GM23338 (cell line): ENCODE data around the gene PGP. TPM values are rescaled to one million over a fixed set of nuclear protein-coding genes. Genes with fewer than 3 reads are reported as not detected.

Experiments
- ATAC-seq: fragments of 200-7000 bp; cut with Tn5 transposase; 3 replicates; pipeline ENCODE4 v1.9.1; 2020
- DNase-seq: peaks from one replicate; pipeline ENCODE4 v3.0.0-alpha.2; 2015; ENCODE audit warnings: low spot score
- H2AFZ ChIP-seq: fragments of 200-600 bp; sonication (generic); 2 replicates; pipeline ENCODE4 v1.8.0; 2016; ENCODE audit warnings: antibody characterized with exemption, mild to moderate bottlenecking, moderate library complexity
- H3F3A ChIP-seq: fragments of 200-600 bp; sonication (generic); replicated peaks from 2 replicates; pipeline ENCODE4 v1.8.0; 2017; ENCODE audit warnings: antibody characterized with exemption, mixed run types, low read depth
- H3K27ac ChIP-seq: fragments of 200-600 bp; sonication (generic); 2 replicates; pipeline ENCODE4 v1.6.1; 2016; ENCODE audit warnings: low read depth
- H3K27me3 ChIP-seq: fragments of 200-600 bp; sonication (generic); 2 replicates; pipeline ENCODE4 v1.8.0; 2016; ENCODE audit warnings: mild to moderate bottlenecking, mixed run types, moderate library complexity; ENCODE audit not compliant: insufficient read depth
- H3K36me3 ChIP-seq: fragments of 200-600 bp; sonication (generic); 2 replicates; pipeline ENCODE4 v1.8.0; 2016; ENCODE audit warnings: mild to moderate bottlenecking; ENCODE audit not compliant: insufficient read depth
- H3K4me1 ChIP-seq: fragments of 200-600 bp; sonication (generic); 2 replicates; pipeline ENCODE4 v1.8.0; 2016; ENCODE audit warnings: mild to moderate bottlenecking, moderate library complexity; ENCODE audit not compliant: insufficient read depth
- H3K4me2 ChIP-seq: fragments of 200-600 bp; sonication (generic); 2 replicates; pipeline ENCODE4 v1.7.1; 2017; ENCODE audit warnings: mixed run types
- H3K4me3 ChIP-seq: fragments of 200-600 bp; sonication (generic); 2 replicates; pipeline ENCODE4 v1.6.1; 2016; ENCODE audit warnings: mixed run types
- H3K79me2 ChIP-seq: fragments of 200-600 bp; sonication (generic); replicated peaks from 2 replicates; pipeline ENCODE4 v1.8.0; 2017; ENCODE audit warnings: mild to moderate bottlenecking; ENCODE audit not compliant: insufficient read depth
- H3K9me2 ChIP-seq: fragments of 200-600 bp; sonication (generic); 2 replicates; pipeline ENCODE4 v1.8.0; 2017; ENCODE audit not compliant: insufficient read depth
- H4K20me1 ChIP-seq: fragments of 200-600 bp; sonication (generic); replicated peaks from 2 replicates; pipeline ENCODE4 v1.8.0; 2017; ENCODE audit warnings: mild to moderate bottlenecking; ENCODE audit not compliant: insufficient read depth
- H3K27ac Mint-ChIP-seq: 2 replicates; pipeline ENCODE4 v1.8.0; 2020; ENCODE audit warnings: inconsistent platforms, mild to moderate bottlenecking, moderate library complexity, mixed read lengths
- H3K27me3 Mint-ChIP-seq: 3 replicates; pipeline ENCODE4 v1.8.0; 2022; ENCODE audit warnings: low read depth, mild to moderate bottlenecking, moderate library complexity, mixed read lengths, inconsistent platforms; ENCODE audit not compliant: insufficient read depth, poor library complexity
- H3K36me3 Mint-ChIP-seq: 3 replicates; pipeline ENCODE4 v1.8.0; 2021; ENCODE audit warnings: low read depth, mild to moderate bottlenecking, inconsistent platforms, moderate library complexity, mixed read lengths
- H3K4me1 Mint-ChIP-seq: 3 replicates; pipeline ENCODE4 v1.8.0; 2020; ENCODE audit warnings: mild to moderate bottlenecking, inconsistent platforms, mixed read lengths
- H3K4me3 Mint-ChIP-seq: 3 replicates; pipeline ENCODE4 v1.8.0; 2021; ENCODE audit warnings: moderate library complexity, mild to moderate bottlenecking, inconsistent platforms, mixed read lengths
- H3K9me3 Mint-ChIP-seq: 3 replicates; pipeline ENCODE4 v1.8.0; 2020; ENCODE audit warnings: moderate library complexity, mild to moderate bottlenecking, inconsistent platforms, mixed read lengths
- CTCF ChIP-seq, 2 experiments: fragments of 200-600 bp in 1 of 2; sonication (generic) in 1 of 2; conservative IDR thresholded peaks; 2 replicates each; pipeline versions ENCODE4 v1.5.1 to v1.6.1; 2016 to 2017; ENCODE audit warnings: antibody characterized with exemption in 2 of 2, low read depth in 2 of 2, mild to moderate bottlenecking in 2 of 2, moderate library complexity in 1 of 2
- EZH2phosphoT487 ChIP-seq: fragments of 200-600 bp; sonication (generic); IDR thresholded peaks from one replicate; pipeline ENCODE4 v1.8.1; 2018; ENCODE audit warnings: antibody characterized with exemption; ENCODE audit not compliant: unreplicated experiment
- JUNB ChIP-seq: IDR thresholded peaks from one replicate; pipeline ENCODE4 v1.6.1; 2016; ENCODE audit warnings: antibody characterized with exemption; ENCODE audit not compliant: unreplicated experiment
- POLR2AphosphoS5 ChIP-seq: IDR thresholded peaks from 2 replicates; pipeline ENCODE4 v1.6.1; 2016; ENCODE audit warnings: antibody characterized with exemption, low read depth
- STAT1 ChIP-seq: IDR thresholded peaks from one replicate; pipeline ENCODE4 v1.6.1; 2016; ENCODE audit warnings: antibody characterized with exemption; ENCODE audit not compliant: unreplicated experiment
- polyA plus RNA-seq: library from polyadenylated mRNA; unstranded; fragments of >200 nt; fragmentation: Nextera tagmentation; extraction: Ambion mirVana; gene quantifications from 2 replicates; pipeline ENCODE4 v1.2.1, GENCODE V29; 2016
- total RNA-seq: library from RNA; depleted of rRNA; stranded (reverse); fragments of >200 nt; shearing (Covaris generic); gene quantifications from 2 replicates; pipeline ENCODE4 v1.2.3, GENCODE V29; 2014
- TF ChIP-seq, protein P1 (sequence below): IDR thresholded peaks from 2 replicates; pipeline ENCODE4 v1.6.1; 2016; ENCODE audit warnings: antibody characterized with exemption
- TF ChIP-seq, protein P2 (sequence below): IDR thresholded peaks from one replicate; pipeline ENCODE4 v1.6.1; 2018; ENCODE audit warnings: antibody characterized with exemption; ENCODE audit not compliant: unreplicated experiment

Gene PGP
- total and polyA plus RNA-seq, 2 experiments from 2014 or later, result 44.4 to 80.3 TPM

DNA sequence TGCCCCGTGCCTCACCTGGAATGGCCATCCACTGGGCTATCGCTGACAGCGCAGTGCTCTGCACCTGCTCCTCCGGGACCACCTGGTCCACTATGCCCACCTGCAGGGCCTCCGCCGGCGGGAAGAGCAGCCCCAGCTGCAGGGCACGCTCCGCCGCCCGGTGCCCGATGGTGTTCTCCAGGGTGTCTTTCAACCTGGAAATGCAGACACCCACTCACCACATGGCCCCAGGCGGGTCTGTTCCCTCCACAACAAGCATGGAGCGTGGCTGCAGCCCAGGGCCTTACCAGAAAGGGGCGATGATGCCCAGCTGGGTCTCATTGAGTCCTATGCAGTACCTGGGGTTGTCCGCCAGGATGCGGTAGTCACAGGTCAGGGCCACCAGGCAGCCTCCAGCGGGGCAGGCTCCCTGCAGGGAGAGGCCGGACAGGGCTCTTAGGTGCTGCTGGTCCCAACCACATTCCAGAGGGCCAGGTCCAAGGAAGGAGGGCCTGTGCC, 28.4 kb upstream of the PGP start:
- no peaks in the 10 kb centered on the region for H3K4me1 Mint-ChIP-seq
- no peak overlapping the region for H3K4me2 ChIP-seq
- H4K20me1 ChIP-seq, result no peaks in the 10 kb centered on the region; the same call in none of the 2 replicates
- no peak overlapping the region for H3K27ac Mint-ChIP-seq
- H3K79me2 ChIP-seq, result peaks cover 6% of the 10 kb centered on the region; the same call in 1 of the 2 replicates
- H3K9me2 ChIP-seq, result no peaks in the 10 kb centered on the region
- DNase-seq, result peak; percentile 69
- H3K27me3 ChIP-seq, result no peaks in the 10 kb centered on the region; the same call in 1 of the 2 replicates
- peak; percentile 49 to 66; a peak in 3 of 4 replicates for TF ChIP-seq CTCF (conservative IDR thresholded peaks at IDR 0.05; ENCODE audit: low read depth in 2 of 2)
- no peak for TF ChIP-seq POLR2AphosphoS5
- no peak overlapping the region for H3K4me3 Mint-ChIP-seq
- H3K27ac ChIP-seq, result no peak overlapping the region
- no peaks in the 10 kb centered on the region for H3K4me1 ChIP-seq
- no peak overlapping the region for H3K4me3 ChIP-seq
- H3K36me3 Mint-ChIP-seq, result peaks cover 51% of the 10 kb centered on the region
- H3K36me3 ChIP-seq, result peaks cover 4% of the 10 kb centered on the region; the same call in 1 of the 2 replicates
- peaks cover 11% of the 10 kb centered on the region for H3K27me3 Mint-ChIP-seq
- ATAC-seq, result peak; percentile 25
- H3F3A ChIP-seq, result peaks cover 8% of the 10 kb centered on the region; the same call in 1 of the 2 replicates
- no peak overlapping the region for H2AFZ ChIP-seq
- H3K9me3 Mint-ChIP-seq, result no peaks in the 10 kb centered on the region

DNA sequence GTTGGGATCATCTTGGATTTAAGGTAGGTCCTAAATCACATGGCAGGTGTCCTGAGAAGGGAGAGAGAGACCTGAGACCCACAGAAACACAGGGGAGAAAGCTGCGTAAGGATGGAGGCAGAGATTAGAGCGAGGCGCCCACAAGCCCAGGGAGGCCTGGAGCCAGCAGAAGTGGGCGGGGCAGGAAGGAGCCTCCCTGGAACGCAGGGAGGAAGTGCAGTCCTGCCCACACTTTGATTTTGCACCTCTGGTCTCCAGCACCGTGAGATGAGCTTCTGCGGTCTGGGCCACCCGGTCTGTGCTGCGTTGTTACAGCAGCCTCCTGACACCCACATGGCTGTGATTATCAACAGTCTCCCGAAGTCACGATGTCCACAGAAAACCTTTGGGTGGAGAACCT, 28.0 kb upstream of the PGP start:
- H3K27ac ChIP-seq, result no peak overlapping the region
- H3K27me3 ChIP-seq, result peaks cover 4% of the 10 kb centered on the region; the same call in 1 of the 2 replicates
- H3K4me1 ChIP-seq, result no peaks in the 10 kb centered on the region
- peaks cover 13% of the 10 kb centered on the region for H3K27me3 Mint-ChIP-seq
- H3K4me1 Mint-ChIP-seq, result no peaks in the 10 kb centered on the region
- no peak overlapping the region for H2AFZ ChIP-seq
- H3K4me2 ChIP-seq, result no peak overlapping the region
- H3K27ac Mint-ChIP-seq, result no peak overlapping the region
- H3K9me2 ChIP-seq, result no peaks in the 10 kb centered on the region
- no peak overlapping the region for H3K4me3 ChIP-seq
- DNase-seq, result no peak
- peaks cover 4% of the 10 kb centered on the region; the same call in 1 of the 2 replicates for H3K36me3 ChIP-seq
- H3K79me2 ChIP-seq, result 0 out of 2 replicates have a peak, but pooled peaks cover 2% of the 10 kb centered on the region
- H3F3A ChIP-seq, result peaks cover 8% of the 10 kb centered on the region; the same call in 1 of the 2 replicates
- ATAC-seq, result no peak
- no peaks in the 10 kb centered on the region; the same call in none of the 2 replicates for H4K20me1 ChIP-seq
- no peaks in the 10 kb centered on the region for H3K9me3 Mint-ChIP-seq
- H3K4me3 Mint-ChIP-seq, result no peak overlapping the region; the same call in 2 of the 3 replicates
- peaks cover 46% of the 10 kb centered on the region for H3K36me3 Mint-ChIP-seq
- TF ChIP-seq JUNB (no peak), POLR2AphosphoS5 (no peak), EZH2phosphoT487 (no peak), STAT1 (no peak), CTCF (conservative IDR thresholded peaks at IDR 0.05; ENCODE audit: low read depth in 2 of 2) (no peak)
- TF ChIP-seq, protein P1, sequence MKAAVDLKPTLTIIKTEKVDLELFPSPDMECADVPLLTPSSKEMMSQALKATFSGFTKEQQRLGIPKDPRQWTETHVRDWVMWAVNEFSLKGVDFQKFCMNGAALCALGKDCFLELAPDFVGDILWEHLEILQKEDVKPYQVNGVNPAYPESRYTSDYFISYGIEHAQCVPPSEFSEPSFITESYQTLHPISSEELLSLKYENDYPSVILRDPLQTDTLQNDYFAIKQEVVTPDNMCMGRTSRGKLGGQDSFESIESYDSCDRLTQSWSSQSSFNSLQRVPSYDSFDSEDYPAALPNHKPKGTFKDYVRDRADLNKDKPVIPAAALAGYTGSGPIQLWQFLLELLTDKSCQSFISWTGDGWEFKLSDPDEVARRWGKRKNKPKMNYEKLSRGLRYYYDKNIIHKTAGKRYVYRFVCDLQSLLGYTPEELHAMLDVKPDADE, result no peak
- TF ChIP-seq, protein P2, sequence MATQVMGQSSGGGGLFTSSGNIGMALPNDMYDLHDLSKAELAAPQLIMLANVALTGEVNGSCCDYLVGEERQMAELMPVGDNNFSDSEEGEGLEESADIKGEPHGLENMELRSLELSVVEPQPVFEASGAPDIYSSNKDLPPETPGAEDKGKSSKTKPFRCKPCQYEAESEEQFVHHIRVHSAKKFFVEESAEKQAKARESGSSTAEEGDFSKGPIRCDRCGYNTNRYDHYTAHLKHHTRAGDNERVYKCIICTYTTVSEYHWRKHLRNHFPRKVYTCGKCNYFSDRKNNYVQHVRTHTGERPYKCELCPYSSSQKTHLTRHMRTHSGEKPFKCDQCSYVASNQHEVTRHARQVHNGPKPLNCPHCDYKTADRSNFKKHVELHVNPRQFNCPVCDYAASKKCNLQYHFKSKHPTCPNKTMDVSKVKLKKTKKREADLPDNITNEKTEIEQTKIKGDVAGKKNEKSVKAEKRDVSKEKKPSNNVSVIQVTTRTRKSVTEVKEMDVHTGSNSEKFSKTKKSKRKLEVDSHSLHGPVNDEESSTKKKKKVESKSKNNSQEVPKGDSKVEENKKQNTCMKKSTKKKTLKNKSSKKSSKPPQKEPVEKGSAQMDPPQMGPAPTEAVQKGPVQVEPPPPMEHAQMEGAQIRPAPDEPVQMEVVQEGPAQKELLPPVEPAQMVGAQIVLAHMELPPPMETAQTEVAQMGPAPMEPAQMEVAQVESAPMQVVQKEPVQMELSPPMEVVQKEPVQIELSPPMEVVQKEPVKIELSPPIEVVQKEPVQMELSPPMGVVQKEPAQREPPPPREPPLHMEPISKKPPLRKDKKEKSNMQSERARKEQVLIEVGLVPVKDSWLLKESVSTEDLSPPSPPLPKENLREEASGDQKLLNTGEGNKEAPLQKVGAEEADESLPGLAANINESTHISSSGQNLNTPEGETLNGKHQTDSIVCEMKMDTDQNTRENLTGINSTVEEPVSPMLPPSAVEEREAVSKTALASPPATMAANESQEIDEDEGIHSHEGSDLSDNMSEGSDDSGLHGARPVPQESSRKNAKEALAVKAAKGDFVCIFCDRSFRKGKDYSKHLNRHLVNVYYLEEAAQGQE, result no peak
